ENCODE data around the gene FOXC2. TPM values are rescaled to one million over a fixed set of nuclear protein-coding genes. Genes with fewer than 3 reads are reported as not detected.

FOXC2 gene
- total and polyA plus RNA-seq, 10 of the 15 experiments (the other 5 are each of a cell fraction or from before 2014, with no cell fraction given): not detected

DNA sequence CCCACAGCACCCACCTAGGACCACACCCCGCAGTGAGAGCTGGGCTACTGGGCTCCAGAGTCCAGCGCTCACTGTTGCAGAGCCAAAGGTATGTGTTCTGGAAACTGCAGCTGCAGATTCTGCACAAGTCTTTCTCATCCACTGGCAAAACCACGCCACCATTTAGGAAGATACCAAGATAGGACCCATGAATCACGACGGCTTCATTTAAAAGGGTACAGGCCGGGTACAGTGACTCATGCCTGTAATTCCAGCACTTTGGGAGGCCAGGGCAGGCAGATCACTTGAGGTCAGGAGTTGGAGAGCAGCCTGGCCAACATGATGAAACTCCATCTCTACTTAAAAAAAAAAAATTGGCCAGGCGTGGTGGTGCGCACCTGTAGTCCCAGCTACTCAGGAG lies 37.5 kb upstream of the FOXC2 start:
- DNase-seq (ENCODE audit: low read depth, low spot score): no peak
- Histone ChIP-seq H3K4me2 (ENCODE audit: control insufficient read depth, insufficient read depth) (no peak overlapping the region), H3K4me1 (ENCODE audit: control insufficient read depth, insufficient read depth, low read length) (no peaks in the 10 kb centered on the region), H3K4me3 (no peak overlapping the region), H4K20me1 (ENCODE audit: control insufficient read depth, insufficient read depth) (no peaks in the 10 kb centered on the region; the same call in 1 of the 2 replicates), H3K9me3 (replicated peaks; ENCODE audit: control insufficient read depth, insufficient read depth, low read length) (no peaks in the 10 kb centered on the region), H2AFZ (ENCODE audit: control insufficient read depth, low read depth, low read length) (no peak overlapping the region), H3K9ac (ENCODE audit: control insufficient read depth, insufficient read depth, low read length) (no peak overlapping the region), H3K79me2 (ENCODE audit: control insufficient read depth, insufficient read depth, low read length) (no peaks in the 10 kb centered on the region), H3K27me3 (replicated peaks in 1 of 2; ENCODE audit: control insufficient read depth in 2 of 2, insufficient read depth in 2 of 2, low read length in 1 of 2) (no peaks in the 10 kb centered on the region), H3K27ac (ENCODE audit: control insufficient read depth, insufficient read depth) (no peak overlapping the region), H3K36me3 (ENCODE audit: control insufficient read depth in 2 of 2, insufficient read depth in 2 of 2, low read length in 1 of 2) (no peaks in the 10 kb centered on the region; a peak in 1 of 4 replicates)
- no peak for ATAC-seq
- ChIA-PET RAD21 (ENCODE audit: unreplicated experiment) (no interaction called here), POLR2A (no interaction called here), CTCF (interaction anchor here (2.3 kb wide), 1 partner anchor 11 kb away, joined by 10 read pairs; no protein-coding TSS in a partner anchor), SMC1A (ENCODE audit: uncharacterized antibody, unreplicated experiment) (no interaction called here)
- no peak for FAIRE-seq
- in situ Hi-C loops (cut with MboI): no loop called here
- WGBS (ENCODE audit: insufficient coverage, insufficient replicate concordance, low lambda C conversion rate, missing lambda C conversion rate): 90% methylated on average over 8 of the region's 8 CpGs
- TF ChIP-seq HDAC2 (IDR thresholded peaks at IDR 0.05) (no peak), NRF1 (conservative IDR thresholded peaks at IDR 0.05; ENCODE audit: low read depth, low read length) (no peak), FOS (IDR thresholded peaks at IDR 0.05; ENCODE audit: borderline replicate concordance, extremely low read depth, insufficient read length) (no peak), JUND (IDR thresholded peaks at IDR 0.05; ENCODE audit: low read depth, low read length) (no peak), TCF3 (IDR thresholded peaks at IDR 0.05; ENCODE audit: borderline replicate concordance, insufficient read depth, low read depth, low read length) (no peak), RB1 (IDR thresholded peaks at IDR 0.05; ENCODE audit: borderline replicate concordance) (no peak), ZNF24 (IDR thresholded peaks at IDR 0.05) (no peak), ASH2L (IDR thresholded peaks at IDR 0.05; ENCODE audit: borderline replicate concordance, low read depth) (no peak)
- no TSS peak for BruUV-seq (replicated peaks)
- intact Hi-C loops (cut with micrococcal nuclease; ENCODE audit: unreplicated experiment): no loop called here
